ENCODE measurements around the gene DCTD.

Gene DCTD

GRCh38 chr4:182917182-182918043 lies at the start of gene DCTD:
Gene DCTD, minus strand, starts transcription at chr4:182917386. Its CDS starts 1,818 bp downstream, at chr4:182915568.
- peak; percentile 67 for DNase-seq (ENCODE audit: low read depth, low spot score)

DNA sequence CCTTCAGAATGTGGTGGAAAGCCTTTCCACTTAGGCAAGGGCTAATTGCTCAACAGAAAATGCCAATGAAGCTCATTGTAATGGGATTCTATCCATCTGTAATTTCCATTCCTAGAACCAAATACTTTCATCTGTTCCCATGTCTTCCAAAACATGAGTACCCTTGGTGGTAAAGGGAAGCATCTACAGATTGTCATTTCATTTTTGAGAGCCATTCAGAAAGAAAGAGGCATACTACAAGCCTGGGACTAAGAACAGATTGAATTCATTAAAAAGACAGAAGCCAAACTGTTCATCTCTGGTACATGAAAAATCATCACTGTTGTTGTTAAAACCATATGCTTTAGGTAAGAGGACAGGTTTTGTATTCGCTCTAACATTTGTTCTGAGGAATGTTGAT lies 43.6 kb upstream of the DCTD start:
- no peak for DNase-seq (ENCODE audit: low read depth, low spot score)

DNA sequence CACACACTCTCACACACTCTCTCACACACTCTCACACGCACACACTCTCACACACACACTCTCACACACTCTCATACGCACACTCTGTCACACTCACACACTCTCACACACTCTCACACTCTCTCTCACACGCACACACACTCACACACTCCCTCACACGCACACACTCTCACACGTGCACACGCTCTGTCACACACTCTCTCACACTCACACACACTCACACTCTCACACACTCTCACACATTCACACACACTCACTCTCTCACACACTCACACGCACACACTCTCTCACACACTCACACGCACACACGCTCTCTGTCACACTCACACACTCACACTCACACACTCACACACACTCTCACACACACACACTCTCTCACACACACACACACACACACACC lies 43.0 kb upstream of the DCTD start:
- no peak for DNase-seq (ENCODE audit: low read depth, low spot score)

- no peak for DNase-seq (ENCODE audit: low read depth, low spot score)
Measured at GRCh38 chr4:182955411-182955810, 38.2 kb upstream of the DCTD start.

DNA sequence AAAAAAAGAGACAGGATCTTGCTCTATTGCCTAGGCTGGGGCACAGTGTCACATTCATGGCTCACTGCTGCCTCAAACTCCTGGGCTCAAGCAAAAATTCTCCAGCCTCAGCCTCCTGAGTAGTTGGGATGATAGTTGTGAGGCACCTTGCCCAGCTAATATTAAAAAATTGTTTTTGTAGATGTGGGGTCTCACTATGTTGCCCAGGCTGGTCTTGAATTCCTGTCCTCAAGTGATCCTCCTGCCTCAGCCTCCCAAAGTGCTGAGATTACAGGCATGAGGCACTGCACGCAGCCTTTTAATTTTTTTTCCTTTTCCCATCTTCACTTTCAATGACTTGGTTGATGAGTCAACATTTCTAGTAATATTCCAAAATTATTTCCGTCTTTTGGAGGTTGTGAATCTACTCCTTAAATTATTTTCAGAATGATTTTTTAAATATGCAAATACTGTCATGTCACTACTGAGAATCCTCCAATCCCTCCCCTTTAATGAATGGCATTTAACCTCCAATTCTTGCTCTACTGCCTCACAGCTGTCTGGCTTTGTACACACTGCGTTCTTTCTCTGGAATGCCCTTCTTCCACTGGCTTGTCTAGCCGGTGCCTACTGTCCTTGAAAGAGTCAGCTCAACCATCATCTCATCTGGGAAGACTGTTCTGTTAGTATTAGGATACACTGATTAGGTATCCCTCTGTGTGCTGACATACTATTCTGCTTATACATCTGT lies 27.5 kb upstream of the DCTD start:
- no peak for DNase-seq (ENCODE audit: low read depth, low spot score)

GRCh38 chr4:182939680-182940079 lies 22.5 kb upstream of the DCTD start:
- DNase-seq (ENCODE audit: low read depth, low spot score) = no peak

- peak; percentile 24 for DNase-seq (ENCODE audit: low read depth, low spot score)
Measured at GRCh38 chr4:182938205-182938645, 21.0 kb upstream of the DCTD start.

- DNase-seq (ENCODE audit: low read depth, low spot score) = no peak
Measured at GRCh38 chr4:182937268-182938204, 20.4 kb upstream of the DCTD start.

GRCh38 chr4:182932651-182933050 lies 15.5 kb upstream of the DCTD start:
- DNase-seq (ENCODE audit: low read depth, low spot score) = no peak

DNA sequence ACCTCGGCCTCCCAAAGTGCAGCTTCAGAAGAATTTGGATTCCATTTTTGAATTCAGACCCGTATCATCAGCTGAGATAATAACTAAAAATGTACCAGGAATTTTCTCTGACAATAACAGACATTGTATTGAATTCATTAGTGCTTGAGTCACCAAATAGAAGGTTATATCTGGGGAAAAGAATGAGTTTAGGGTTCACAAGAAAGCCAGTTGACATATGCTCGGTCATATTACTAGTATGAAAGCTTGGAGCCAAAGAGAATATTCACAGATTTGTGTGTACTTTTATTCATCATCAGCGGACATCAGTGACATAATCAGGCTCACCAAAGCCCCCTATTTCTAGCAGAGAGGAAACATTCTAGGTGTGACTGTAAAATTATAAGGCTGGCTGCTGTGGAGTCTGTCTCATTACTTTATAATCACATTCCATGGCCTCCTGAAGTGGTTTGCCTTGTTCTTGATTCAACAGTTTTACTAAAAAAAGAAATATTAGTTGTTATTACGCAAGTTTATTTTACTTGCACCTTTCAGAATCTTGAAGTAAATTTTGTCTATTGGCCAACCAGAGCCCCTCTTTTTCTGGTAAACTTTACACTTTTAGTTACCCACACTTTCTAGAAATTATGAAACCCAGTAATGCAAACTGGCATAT lies 14.6 kb upstream of the DCTD start:
- DNase-seq (ENCODE audit: low read depth, low spot score) = no peak

GRCh38 chr4:182930889-182931288 lies 13.7 kb upstream of the DCTD start:
- no peak for DNase-seq (ENCODE audit: low read depth, low spot score)

GRCh38 chr4:182929296-182929695 lies 12.1 kb upstream of the DCTD start:
- DNase-seq (ENCODE audit: low read depth, low spot score) = no peak

DNA sequence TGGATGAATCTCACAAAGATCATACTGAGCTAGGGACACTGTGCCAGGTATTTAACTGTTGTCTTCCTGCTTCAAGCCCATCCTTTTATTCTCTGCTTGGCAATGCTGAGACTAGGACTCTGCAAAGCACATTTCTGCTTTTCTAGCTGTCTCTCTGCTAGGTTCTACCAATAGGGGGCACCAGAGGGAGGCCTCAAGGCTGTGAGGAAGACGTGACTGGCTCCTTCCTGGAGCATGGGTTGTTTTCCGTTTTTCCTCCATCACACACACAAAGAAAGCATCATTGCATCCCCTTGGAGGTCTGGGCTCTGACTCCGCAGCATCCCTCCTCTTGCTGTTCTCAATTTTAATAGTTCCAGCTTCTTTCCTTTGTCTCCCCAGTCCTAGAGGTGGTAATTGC lies 10.9 kb upstream of the DCTD start:
- DNase-seq (ENCODE audit: low read depth, low spot score) = no peak

DNA sequence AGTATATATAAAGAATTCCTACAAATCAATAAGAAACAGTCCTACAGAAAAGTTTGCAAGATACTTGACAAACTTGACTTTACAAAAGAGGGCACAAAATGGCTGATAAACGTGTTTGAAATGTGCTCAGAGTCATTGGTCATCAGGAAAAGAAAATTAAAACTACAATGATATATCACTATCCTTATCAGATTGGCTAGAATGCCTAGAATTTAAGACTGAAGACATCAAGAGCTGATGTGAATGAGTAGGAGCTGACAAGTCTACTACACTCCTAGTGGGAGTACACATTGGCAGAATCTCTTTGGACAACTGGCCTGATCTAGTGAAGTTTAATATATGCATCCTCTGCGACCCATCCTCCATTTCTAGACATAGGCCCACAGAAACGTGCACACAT lies 10.3 kb upstream of the DCTD start:
- no peak for DNase-seq (ENCODE audit: low read depth, low spot score)

- DNase-seq (ENCODE audit: low read depth, low spot score) = no peak
Measured at GRCh38 chr4:182925855-182926254, 8.7 kb upstream of the DCTD start.

DNA sequence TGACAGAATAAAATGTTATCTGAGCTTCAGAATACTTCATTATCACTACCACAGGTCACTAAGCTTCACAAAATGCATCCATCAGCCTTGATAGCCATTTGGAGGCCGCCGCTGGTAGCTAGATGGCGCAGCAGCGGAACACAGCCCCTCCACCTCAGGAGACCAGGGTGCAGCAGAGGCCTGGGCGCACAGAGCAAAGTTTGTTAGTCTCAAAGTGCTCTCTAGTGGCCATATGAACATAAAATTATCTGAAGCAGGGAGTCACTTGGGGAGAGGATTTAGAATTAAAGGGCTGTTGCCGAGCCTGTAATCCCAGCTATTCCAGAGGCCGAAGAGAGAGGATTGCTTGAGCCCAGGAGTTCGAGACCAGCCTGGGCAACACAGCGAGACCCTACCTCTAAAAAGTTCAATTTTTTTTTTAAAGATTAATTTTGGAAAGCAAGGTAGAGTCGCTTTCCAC lies 8.1 kb upstream of the DCTD start:
- no peak for DNase-seq (ENCODE audit: low read depth, low spot score)

DNA sequence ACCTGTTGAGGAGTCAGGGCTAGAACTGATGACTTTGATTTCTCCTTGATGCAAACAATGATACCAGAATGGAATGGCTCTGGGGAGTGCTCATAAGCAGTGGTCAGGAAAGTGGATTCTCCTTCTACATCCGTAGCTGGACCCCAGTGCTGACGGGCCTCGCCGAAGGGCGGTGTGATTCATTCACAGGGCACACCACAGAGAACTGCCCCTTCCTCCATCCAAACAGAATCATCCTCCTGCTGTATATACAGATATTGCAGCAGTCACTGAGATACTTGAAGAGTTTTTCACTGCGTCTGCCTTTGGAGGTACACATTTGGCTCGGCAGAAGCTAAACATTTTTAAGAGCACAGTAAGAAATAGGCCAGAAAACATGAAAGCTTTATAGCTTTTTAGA lies 7.3 kb upstream of the DCTD start:
- no peak for DNase-seq (ENCODE audit: low read depth, low spot score)

- no peak for DNase-seq (ENCODE audit: low read depth, low spot score)
Measured at GRCh38 chr4:182923796-182924340, 6.7 kb upstream of the DCTD start.

DNA sequence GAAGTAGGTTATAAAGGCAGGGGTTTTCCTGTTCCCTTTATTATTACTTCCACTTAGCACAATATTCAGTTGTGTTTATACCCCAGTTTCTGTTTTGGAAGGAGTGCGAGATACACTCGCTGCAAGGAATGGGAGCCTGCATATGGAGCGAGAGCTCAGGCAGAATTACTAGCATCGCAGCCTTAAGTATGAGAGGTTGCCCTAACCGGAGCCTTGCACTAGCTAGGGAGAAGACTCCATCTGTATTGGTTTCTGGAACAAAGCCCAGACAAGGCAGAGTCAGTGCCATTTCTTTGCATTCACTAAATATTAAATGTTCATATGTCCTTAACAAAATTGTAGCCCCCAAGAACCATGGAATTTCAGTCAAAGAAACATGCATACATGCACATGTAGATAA lies 6.2 kb upstream of the DCTD start:
- DNase-seq (ENCODE audit: low read depth, low spot score) = no peak

GRCh38 chr4:182922501-182923284 lies 5.5 kb upstream of the DCTD start:
- no peak for DNase-seq (ENCODE audit: low read depth, low spot score)

Measured in activated naive CD8-positive, alpha-beta T cell treated with anti-CD3 and anti-CD28 coated beads, Interleukin-2, amount 50 U/mL, for 16 hours (primary cell).